Adrenal gland (tissue), 5 donors: ENCODE measurements around the gene EXOC6B.

Source experiments
- CTCF ChIP-seq, 6 experiments: fragments of 450-650 bp in 4 of 6; fragments of 200-600 bp in 2 of 6; sonication (generic) in 1 of 6; IDR thresholded peaks; 1 replicate in 5 of 6; 2 replicates in 1 of 6; pipeline versions ENCODE4 v1.5.1 to v1.8.0; 2016 to 2021; ENCODE audit warnings: antibody characterized with exemption in 6 of 6, mild to moderate bottlenecking in 2 of 6, moderate library complexity in 1 of 6
- POLR2A ChIP-seq, 2 donors: fragments of 450-650 bp; IDR thresholded peaks; one replicate each; pipeline ENCODE4 v1.6.1; 2017; ENCODE audit warnings: antibody characterized with exemption in 2 of 2, mild to moderate bottlenecking in 2 of 2, moderate library complexity in 1 of 2
- donor health status: DM: no; HTN: no; CAD: no.

GRCh38 chr2:72139471-72139873 lies 686.4 kb downstream of the EXOC6B start:
- no peak for TF ChIP-seq CTCF (IDR thresholded peaks at IDR 0.05)
- no peak for TF ChIP-seq POLR2A (IDR thresholded peaks at IDR 0.05)
